Retinal pigment epithelial cell (primary cell): ENCODE data around the gene RASGEF1C.

ENCODE experiments used
- DNase-seq: peaks from one replicate; pipeline ENCODE4 v3.0.0-alpha.2; 2010; ENCODE audit warnings: low read depth
- H3K4me3 ChIP-seq: 2 replicates; pipeline ENCODE4 v1.5.1; 2011; ENCODE audit warnings: mild to moderate bottlenecking, low read length, control low read depth, moderate library complexity
- CTCF ChIP-seq: conservative IDR thresholded peaks from 2 replicates; pipeline ENCODE4 v1.5.1; 2011; ENCODE audit warnings: low read depth, low read length, control low read depth, inconsistent platforms

The RASGEF1C gene

GRCh38 chr5:180173875-180174586 is 35.0 kb downstream of the RASGEF1C start:
- no peak for DNase-seq
- TF ChIP-seq CTCF, result no peak

GRCh38 chr5:180173198-180173544 is 35.8 kb downstream of the RASGEF1C start:
- no peak overlapping the region for H3K4me3 ChIP-seq
- no peak for DNase-seq
- no peak for TF ChIP-seq CTCF

More at GRCh38 chr5:180173875-180174586, 35.0 kb downstream of the RASGEF1C start:
- H3K4me3 ChIP-seq, result no peak overlapping the region

GRCh38 chr5:180172447-180173197 is 36.4 kb downstream of the RASGEF1C start:
- TF ChIP-seq CTCF, result no peak
- no peak for DNase-seq
- H3K4me3 ChIP-seq, result no peak overlapping the region

GRCh38 chr5:180171568-180172094 is 37.4 kb downstream of the RASGEF1C start:
- no peak overlapping the region for H3K4me3 ChIP-seq
- TF ChIP-seq CTCF, result no peak
- DNase-seq, result no peak

GRCh38 chr5:180170810-180171567 is 38.0 kb downstream of the RASGEF1C start:
- DNase-seq, result no peak
- TF ChIP-seq CTCF, result no peak
- H3K4me3 ChIP-seq, result no peak overlapping the region

GRCh38 chr5:180170106-180170809 is 38.8 kb downstream of the RASGEF1C start:
- no peak for DNase-seq
- no peak for TF ChIP-seq CTCF
- H3K4me3 ChIP-seq, result no peak overlapping the region
